Measurements from ENCODE around the gene RASEF. TPM values are rescaled to one million over a fixed set of nuclear protein-coding genes. Genes with fewer than 3 reads are reported as not detected.

The RASEF gene
- total and polyA plus RNA-seq, 2 of the 4 experiments (the other 2 are of a cell fraction) = under 0.01 to 0.05 TPM

- peak overlapping the region; percentile 45; the same call in 1 of the 2 replicates for H2BK120ac ChIP-seq (ENCODE audit: low read depth, low read length)
- dilution Hi-C loops (cut with HindIII; ENCODE audit: low sequenced_read_pairs, unreplicated experiment) = no loop called here
- POLR2A ChIA-PET (ENCODE audit: unreplicated experiment) = no interaction called here
- peaks cover 7% of the 10 kb centered on the region for H3K4me1 ChIP-seq (ENCODE audit: control insufficient read depth, insufficient read depth, low read length)
- H3K18ac ChIP-seq (ENCODE audit: low read depth, low read length) = peak overlapping the region; percentile 81; the same call in 1 of the 2 replicates
- no peak overlapping the region for H3K9ac ChIP-seq (ENCODE audit: low read depth, low read length)
- H3K9me1 ChIP-seq (ENCODE audit: insufficient read depth, low read length) = no peaks in the 10 kb centered on the region; the same call in 1 of the 2 replicates
- no peak overlapping the region for H4K5ac ChIP-seq (ENCODE audit: low read depth, low read length)
- no peak overlapping the region for H3K23ac ChIP-seq (ENCODE audit: low read depth, low read length)
- no peak overlapping the region for H3K27ac ChIP-seq (ENCODE audit: insufficient read depth, low read length)
- no peak overlapping the region for H3K4me3 ChIP-seq (ENCODE audit: insufficient read depth, low read depth, low read length)
- H3K27me3 ChIP-seq (ENCODE audit: control insufficient read depth, insufficient read depth, low read length) = no peaks in the 10 kb centered on the region
- TF ChIP-seq MAZ (IDR thresholded peaks at IDR 0.05; ENCODE audit: borderline replicate concordance, low read depth, low read length) = no peak
- TF ChIP-seq NFE2L2 (IDR thresholded peaks at IDR 0.05; ENCODE audit: low read depth, low read length) = no peak
- TF ChIP-seq, protein P1, sequence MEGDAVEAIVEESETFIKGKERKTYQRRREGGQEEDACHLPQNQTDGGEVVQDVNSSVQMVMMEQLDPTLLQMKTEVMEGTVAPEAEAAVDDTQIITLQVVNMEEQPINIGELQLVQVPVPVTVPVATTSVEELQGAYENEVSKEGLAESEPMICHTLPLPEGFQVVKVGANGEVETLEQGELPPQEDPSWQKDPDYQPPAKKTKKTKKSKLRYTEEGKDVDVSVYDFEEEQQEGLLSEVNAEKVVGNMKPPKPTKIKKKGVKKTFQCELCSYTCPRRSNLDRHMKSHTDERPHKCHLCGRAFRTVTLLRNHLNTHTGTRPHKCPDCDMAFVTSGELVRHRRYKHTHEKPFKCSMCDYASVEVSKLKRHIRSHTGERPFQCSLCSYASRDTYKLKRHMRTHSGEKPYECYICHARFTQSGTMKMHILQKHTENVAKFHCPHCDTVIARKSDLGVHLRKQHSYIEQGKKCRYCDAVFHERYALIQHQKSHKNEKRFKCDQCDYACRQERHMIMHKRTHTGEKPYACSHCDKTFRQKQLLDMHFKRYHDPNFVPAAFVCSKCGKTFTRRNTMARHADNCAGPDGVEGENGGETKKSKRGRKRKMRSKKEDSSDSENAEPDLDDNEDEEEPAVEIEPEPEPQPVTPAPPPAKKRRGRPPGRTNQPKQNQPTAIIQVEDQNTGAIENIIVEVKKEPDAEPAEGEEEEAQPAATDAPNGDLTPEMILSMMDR (conservative IDR thresholded peaks at IDR 0.05; ENCODE audit: low read depth, low read length) = no peak
- no peak for TF ChIP-seq RAD21 (IDR thresholded peaks at IDR 0.05; ENCODE audit: low read length)
- no peak for TF ChIP-seq POLR2A (IDR thresholded peaks at IDR 0.05; ENCODE audit: low read depth, low read length)
- no peak for TF ChIP-seq BHLHE40 (IDR thresholded peaks at IDR 0.05; ENCODE audit: low read depth, low read length)
- no peak for TF ChIP-seq CEBPB (IDR thresholded peaks at IDR 0.05; ENCODE audit: low read depth, low read length)
- TF ChIP-seq ELK1 (IDR thresholded peaks at IDR 0.05; ENCODE audit: borderline replicate concordance, low read depth, low read length) = no peak
- no peak for TF ChIP-seq USF2 (IDR thresholded peaks at IDR 0.05; ENCODE audit: low read depth, low read length)
- TF ChIP-seq RFX5 (IDR thresholded peaks at IDR 0.05; ENCODE audit: low read depth, low read length) = no peak
- TF ChIP-seq SMC3 (IDR thresholded peaks at IDR 0.05; ENCODE audit: low read depth, low read length) = no peak
- no peak for TF ChIP-seq CHD1 (IDR thresholded peaks at IDR 0.05; ENCODE audit: low read depth, low read length)
- no peak for TF ChIP-seq FOS (IDR thresholded peaks at IDR 0.05; ENCODE audit: low read depth, low read length)
- TF ChIP-seq RCOR1 (IDR thresholded peaks at IDR 0.05; ENCODE audit: insufficient replicate concordance, low read length) = no peak
- TF ChIP-seq MXI1 (IDR thresholded peaks at IDR 0.05; ENCODE audit: borderline replicate concordance, low read depth, low read length) = no peak
- TF ChIP-seq MAFK (IDR thresholded peaks at IDR 0.05; ENCODE audit: low read depth, low read length) = no peak
- DNase-seq = peak; percentile 72
- intact Hi-C loops (cut with micrococcal nuclease) = no loop called here
- H2AK5ac ChIP-seq (ENCODE audit: low read depth, low read length) = no peak overlapping the region
- H2BK5ac ChIP-seq (ENCODE audit: low read depth, low read length, poor library complexity, severe bottlenecking) = no peak overlapping the region
- peak overlapping the region; percentile 54; the same call in 1 of the 2 replicates for H2BK20ac ChIP-seq (ENCODE audit: low read depth, low read length)
- BruUV-seq (replicated peaks) = no TSS peak
- CTCF ChIA-PET = no interaction called here
- in situ Hi-C loops (cut with MboI; ENCODE audit: low sequenced_read_pairs) = no loop called here
- ATAC-seq (ENCODE audit: low read depth) = peak; percentile 40
- H2AFZ ChIP-seq (replicated peaks; ENCODE audit: low read length, poor library complexity) = no peak overlapping the region
- H3K56ac ChIP-seq (ENCODE audit: extremely low read depth, insufficient read depth, low read length) = no peak overlapping the region
- H3K14ac ChIP-seq (replicated peaks; ENCODE audit: low read depth, low read length) = no peak overlapping the region
- H3K79me1 ChIP-seq (ENCODE audit: low read depth in 1 of 2, low read length in 2 of 2) = no peaks in the 10 kb centered on the region
- no peak overlapping the region for H2BK15ac ChIP-seq (ENCODE audit: low read depth, low read length)
- no peak overlapping the region for H2AK9ac ChIP-seq (replicated peaks; ENCODE audit: low read depth, low read length, poor library complexity)
- H4K20me1 ChIP-seq (ENCODE audit: insufficient read depth, low read length) = peaks cover 3% of the 10 kb centered on the region; the same call in 1 of the 2 replicates
- H3K36me3 ChIP-seq (ENCODE audit: control insufficient read depth, insufficient read depth, low read length) = no peaks in the 10 kb centered on the region
- no peak overlapping the region for H4K91ac ChIP-seq (ENCODE audit: insufficient read depth, low read depth, low read length)
- H3K9me3 ChIP-seq (ENCODE audit: control insufficient read depth, insufficient read depth, low read length) = no peaks in the 10 kb centered on the region
- H3K4me2 ChIP-seq (ENCODE audit: low read depth, low read length) = no peak overlapping the region
- no peak overlapping the region for H3K4ac ChIP-seq (ENCODE audit: low read depth, low read length)
- no peak overlapping the region for H4K8ac ChIP-seq (ENCODE audit: low read depth in 2 of 2, low read length in 2 of 2)
These were observed 51.3 kb downstream of the RASEF start for GRCh38 chr9:83011611-83012010.
